Activated CD4-positive, alpha-beta T cell treated with anti-CD3 and anti-CD28 coated beads, Interleukin-2, amount 10 ng/mL, durations not matched to agents 24 days and 14 days (primary cell): Measurements from ENCODE around the gene SLC16A2. TPM values are rescaled to one million over a fixed set of nuclear protein-coding genes. Genes with fewer than 3 reads are reported as not detected.
"Not testable (repeated sequence)": the region's sequence is repeated elsewhere in the genome, so short reads cannot be mapped to it uniquely, and the experiment has no call there.

ENCODE experiments used
- DNase-seq: peaks from one replicate; pipeline ENCODE4 v3.0.0; 2022
- H3K27ac Mint-ChIP-seq: one replicate; pipeline ENCODE4 v1.8.0; 2022; ENCODE audit warnings: mild to moderate bottlenecking, mixed read lengths
- H3K27me3 Mint-ChIP-seq: one replicate; pipeline ENCODE4 v1.8.0; 2022; ENCODE audit warnings: mixed read lengths
- H3K36me3 Mint-ChIP-seq: one replicate; pipeline ENCODE4 v1.8.0; 2022; ENCODE audit warnings: low read depth, mild to moderate bottlenecking, mixed read lengths
- H3K4me1 Mint-ChIP-seq: one replicate; pipeline ENCODE4 v1.8.0; 2021; ENCODE audit warnings: mixed read lengths
- H3K4me3 Mint-ChIP-seq: one replicate; pipeline ENCODE4 v1.8.0; 2022; ENCODE audit warnings: mild to moderate bottlenecking, moderate library complexity, mixed read lengths
- H3K9me3 Mint-ChIP-seq: one replicate; pipeline ENCODE4 v1.8.0; 2021; ENCODE audit warnings: mixed read lengths
- intact Hi-C: fragments of 100-400 bp; cut with micrococcal nuclease; formaldehyde crosslinking; loops from one replicate; pipeline ENCODE4 v1.15.1; 2023
- total RNA-seq: library from RNA; stranded (reverse); gene quantifications from 2 replicates; pipeline ENCODE4 v1.2.3, GENCODE V29; 2022

SLC16A2 gene
- total RNA-seq, 1 donor from 2014 or later, result 0.58 TPM

DNA sequence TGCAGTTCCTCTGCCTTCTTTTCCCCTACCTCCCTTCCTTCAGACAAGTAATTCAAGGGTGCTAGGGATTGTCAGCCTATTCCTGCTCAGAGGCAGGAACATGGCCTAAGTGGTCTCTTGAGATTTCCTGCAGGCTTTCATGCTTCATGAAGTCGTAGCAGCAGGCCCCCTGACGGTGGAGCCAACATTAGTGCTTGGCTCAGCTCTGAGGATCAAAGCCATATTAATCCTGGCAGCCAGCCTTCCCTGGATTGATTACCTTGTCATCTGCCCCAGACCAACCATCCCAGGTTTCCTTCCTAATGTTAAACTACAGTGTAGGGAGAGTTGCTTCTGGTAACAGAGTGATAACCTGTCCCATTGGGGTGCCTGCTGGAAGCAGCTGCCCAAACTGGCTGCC lies 84.1 kb downstream of the SLC16A2 start:
- DNase-seq, result no peak
- Mint-ChIP-seq H3K36me3 (no peaks in the 10 kb centered on the region), H3K27me3 (no peaks in the 10 kb centered on the region), H3K4me1 (no peaks in the 10 kb centered on the region), H3K4me3 (no peak overlapping the region), H3K9me3 (no peaks in the 10 kb centered on the region), H3K27ac (no peak overlapping the region)
- intact Hi-C loops, result no loop called here

DNA sequence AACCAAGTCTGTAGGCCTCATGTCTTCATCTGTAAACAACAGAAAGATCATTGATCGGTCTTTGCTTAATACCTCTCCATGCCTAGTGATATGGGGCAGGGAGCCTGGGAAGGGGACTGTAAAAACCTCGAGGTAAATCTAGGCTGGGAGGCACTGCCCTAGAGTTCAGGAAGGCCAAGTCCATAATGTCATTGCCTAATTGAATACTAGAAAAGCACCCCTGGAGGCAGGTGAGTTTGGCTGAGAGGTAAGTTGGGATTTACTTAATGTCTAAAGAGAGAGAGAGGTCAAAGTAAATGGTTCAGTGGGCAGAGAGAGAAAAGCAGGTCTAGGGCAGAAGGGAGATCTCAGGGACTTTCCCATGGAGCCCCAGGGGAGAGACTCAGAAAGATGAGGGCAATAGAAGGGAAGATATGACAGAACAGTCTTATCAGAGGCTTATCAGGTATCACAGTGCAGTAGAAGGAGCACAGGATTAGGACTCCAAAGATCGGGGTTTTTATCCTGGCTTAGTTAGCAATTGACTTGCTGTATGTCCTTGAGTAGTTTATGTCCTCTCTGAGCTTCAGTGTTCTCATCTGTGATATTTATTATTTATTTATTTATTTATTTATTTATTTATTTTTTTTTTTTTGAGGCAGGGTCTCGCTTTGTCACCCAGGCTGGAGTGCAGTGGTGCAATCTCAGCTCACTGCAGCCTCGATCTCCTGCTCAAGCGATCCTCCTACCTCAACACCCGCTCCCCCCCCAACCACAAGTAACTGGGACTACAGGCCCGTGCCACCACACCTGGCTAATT lies 85.2 kb downstream of the SLC16A2 start:
- DNase-seq, result no peak
- intact Hi-C loops, result no loop called here
- no peaks in the 10 kb centered on the region for H3K36me3 Mint-ChIP-seq
- H3K27ac Mint-ChIP-seq, result no peak overlapping the region
- H3K4me1 Mint-ChIP-seq, result no peaks in the 10 kb centered on the region
- no peaks in the 10 kb centered on the region for H3K9me3 Mint-ChIP-seq
- no peaks in the 10 kb centered on the region for H3K27me3 Mint-ChIP-seq
- H3K4me3 Mint-ChIP-seq, result no peak overlapping the region

DNA sequence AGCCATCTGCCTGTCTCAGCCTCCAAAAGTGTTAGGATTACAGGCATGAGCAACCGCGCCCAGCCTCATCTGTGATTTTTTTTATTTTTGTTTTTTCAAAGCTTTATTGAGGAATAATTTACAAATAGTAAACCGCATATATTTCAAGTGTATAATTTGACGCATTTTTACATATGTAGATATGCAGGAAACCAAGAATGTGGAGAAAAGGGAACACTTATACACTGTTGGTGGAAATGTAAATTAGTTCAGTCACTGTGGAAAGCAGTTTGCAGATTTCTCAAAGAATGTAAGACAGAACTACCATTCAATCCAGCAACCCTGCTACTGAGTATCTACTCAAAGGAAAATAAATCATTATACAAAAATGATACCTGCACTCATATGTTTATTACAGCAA lies 85.9 kb downstream of the SLC16A2 start:
- Mint-ChIP-seq H3K27me3 (no peaks in the 10 kb centered on the region), H3K4me3 (no peak overlapping the region), H3K4me1 (no peaks in the 10 kb centered on the region), H3K36me3 (no peaks in the 10 kb centered on the region), H3K9me3 (no peaks in the 10 kb centered on the region), H3K27ac (no peak overlapping the region)
- no peak for DNase-seq
- intact Hi-C loops, result no loop called here

DNA sequence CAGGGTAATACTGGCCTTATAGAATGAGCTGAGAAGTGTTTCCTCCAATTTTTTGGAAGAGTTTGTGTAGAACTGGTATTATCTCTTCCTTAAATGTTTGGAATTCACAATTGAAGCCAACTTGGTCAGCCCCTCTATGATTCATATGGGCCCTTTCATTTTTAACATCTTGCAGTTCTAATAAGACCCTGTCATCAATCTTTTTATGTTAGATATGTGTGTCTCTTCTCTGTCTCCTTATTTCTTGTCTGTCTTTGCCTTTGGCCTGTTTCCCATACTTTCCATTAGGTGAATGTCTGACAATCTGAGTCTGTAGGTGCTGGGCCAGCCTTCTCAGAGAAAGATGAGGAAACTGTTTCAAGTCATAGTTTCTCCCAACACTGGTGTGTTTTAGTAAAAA lies 88.7 kb downstream of the SLC16A2 start:
- intact Hi-C loops, result no loop called here
- Mint-ChIP-seq H3K27ac (no peak overlapping the region), H3K4me1 (no peaks in the 10 kb centered on the region), H3K9me3 (no peaks in the 10 kb centered on the region), H3K27me3 (no peaks in the 10 kb centered on the region), H3K36me3 (no peaks in the 10 kb centered on the region), H3K4me3 (no peak overlapping the region)
- DNase-seq, result no peak

DNA sequence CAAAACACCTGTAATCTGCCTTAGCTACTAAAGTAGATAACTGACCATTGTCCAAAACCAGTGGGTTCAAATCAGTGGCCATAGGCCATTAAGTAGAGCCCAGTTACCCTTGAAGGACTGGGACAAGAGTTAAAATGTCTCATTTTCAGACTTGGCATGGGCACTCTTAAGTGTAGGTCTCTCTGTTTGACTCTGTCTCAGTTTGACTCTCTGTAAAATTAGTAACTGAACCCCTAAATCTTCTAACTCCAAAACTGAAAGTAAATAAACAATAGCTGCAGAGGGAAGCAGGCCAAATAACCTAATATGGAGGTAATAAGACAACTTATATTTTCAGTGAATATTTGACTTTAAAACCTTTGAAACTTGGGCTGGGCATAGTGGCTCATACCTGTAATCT lies 89.1 kb downstream of the SLC16A2 start:
- H3K4me3 Mint-ChIP-seq, result no peak overlapping the region
- H3K4me1 Mint-ChIP-seq, result no peaks in the 10 kb centered on the region
- H3K9me3 Mint-ChIP-seq, result no peaks in the 10 kb centered on the region
- intact Hi-C loops, result no loop called here
- no peaks in the 10 kb centered on the region for H3K27me3 Mint-ChIP-seq
- H3K36me3 Mint-ChIP-seq, result no peaks in the 10 kb centered on the region
- no peak for DNase-seq
- no peak overlapping the region for H3K27ac Mint-ChIP-seq

DNA sequence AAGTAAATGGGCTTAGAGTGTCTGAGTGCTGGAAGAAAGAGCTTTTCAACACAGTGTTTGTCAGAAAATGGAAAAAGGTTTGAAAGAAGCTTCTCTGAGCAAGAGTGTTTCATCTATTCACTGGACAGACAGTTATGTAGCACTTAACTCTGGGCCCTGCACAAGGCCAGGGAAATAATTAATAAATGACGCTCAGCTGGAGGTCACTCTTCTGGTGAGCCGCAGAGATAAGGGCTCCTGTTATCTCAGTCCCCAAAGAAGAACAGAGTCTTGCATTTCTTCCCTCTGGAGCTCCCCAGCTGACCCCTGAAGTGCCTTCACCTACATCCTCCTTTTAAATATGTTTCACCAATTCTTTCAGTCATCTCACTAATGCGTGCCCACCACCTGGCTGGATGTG lies 90.4 kb downstream of the SLC16A2 start:
- intact Hi-C loops, result no loop called here
- H3K27me3 Mint-ChIP-seq, result no peaks in the 10 kb centered on the region

DNA sequence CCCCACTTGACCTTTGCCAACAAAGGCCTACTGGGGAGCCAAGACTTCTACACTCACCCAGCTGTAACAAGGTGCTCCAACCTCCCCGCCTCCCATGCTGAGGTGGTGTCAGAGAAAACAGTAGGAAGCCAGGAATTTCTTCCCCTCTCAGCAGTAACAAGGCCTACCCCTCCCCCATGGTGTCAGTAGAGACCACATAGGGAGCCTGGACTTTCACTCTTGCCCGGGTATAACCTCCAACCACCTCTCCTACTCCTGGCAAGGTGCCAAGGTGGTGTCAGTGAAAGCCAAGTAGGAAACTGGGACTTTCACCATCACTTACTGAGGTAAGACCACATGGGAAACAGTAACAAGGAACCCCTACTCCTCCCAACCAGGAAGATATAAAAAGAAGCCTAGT lies 93.1 kb downstream of the SLC16A2 start:
- no peak for DNase-seq

More for the DNA sequence above, 90.4 kb downstream of the SLC16A2 start:
- no peak overlapping the region for H3K4me3 Mint-ChIP-seq
- H3K9me3 Mint-ChIP-seq, result no peaks in the 10 kb centered on the region
- H3K27ac Mint-ChIP-seq, result no peak overlapping the region
- no peaks in the 10 kb centered on the region for H3K36me3 Mint-ChIP-seq
- no peaks in the 10 kb centered on the region for H3K4me1 Mint-ChIP-seq
- DNase-seq, result no peak

DNA sequence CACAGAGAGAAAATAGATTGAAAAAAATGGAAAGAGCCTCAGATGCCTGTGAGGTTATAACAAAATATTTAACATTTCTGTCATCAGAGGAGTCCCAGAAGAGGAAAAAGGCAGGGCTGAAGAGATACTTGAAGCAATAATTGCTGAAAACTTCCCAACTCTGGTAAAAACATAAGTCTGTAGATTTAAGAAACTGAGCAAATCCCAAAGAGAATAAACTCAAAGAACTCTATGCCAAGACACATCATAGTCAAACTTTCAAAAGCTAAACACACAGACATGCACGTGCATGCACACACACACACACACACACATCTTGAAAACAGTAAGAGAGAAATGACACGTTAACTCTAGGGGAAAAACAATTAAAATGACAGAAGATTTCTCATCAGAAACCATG lies 94.1 kb downstream of the SLC16A2 start:
- no peaks in the 10 kb centered on the region for H3K9me3 Mint-ChIP-seq
- no peaks in the 10 kb centered on the region for H3K27me3 Mint-ChIP-seq
- no peak overlapping the region for H3K27ac Mint-ChIP-seq
- H3K4me3 Mint-ChIP-seq, result no peak overlapping the region
- intact Hi-C loops, result no loop called here
- DNase-seq, result no peak
- no peaks in the 10 kb centered on the region for H3K4me1 Mint-ChIP-seq
- no peaks in the 10 kb centered on the region for H3K36me3 Mint-ChIP-seq

More for the DNA sequence above, 93.1 kb downstream of the SLC16A2 start:
- Mint-ChIP-seq H3K27ac (no peak overlapping the region), H3K9me3 (no peaks in the 10 kb centered on the region), H3K36me3 (no peaks in the 10 kb centered on the region), H3K27me3 (no peaks in the 10 kb centered on the region), H3K4me3 (no peak overlapping the region), H3K4me1 (no peaks in the 10 kb centered on the region)
- intact Hi-C loops, result no loop called here

DNA sequence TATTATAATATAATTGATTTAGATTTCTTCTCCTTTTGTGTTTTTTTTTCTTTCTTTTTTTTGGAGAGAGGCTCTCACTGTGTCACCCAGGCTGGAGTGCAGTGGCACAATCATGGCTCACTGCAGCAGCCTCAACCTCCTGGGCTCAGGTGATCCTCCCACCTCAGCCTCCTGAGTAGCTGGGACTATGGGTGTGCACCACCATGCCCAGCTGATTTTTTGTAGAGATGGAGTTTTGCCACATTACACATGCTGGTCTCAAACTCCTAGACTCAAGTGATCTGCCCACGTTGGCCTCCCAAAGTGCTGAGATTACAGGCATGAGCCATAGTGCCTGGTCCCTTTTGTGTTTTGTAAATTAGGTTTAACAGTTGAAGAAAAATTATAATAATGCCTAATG lies 94.7 kb downstream of the SLC16A2 start:
- intact Hi-C loops, H3K27me3 Mint-ChIP-seq, H3K36me3 Mint-ChIP-seq, DNase-seq, H3K4me1 Mint-ChIP-seq, H3K4me3 Mint-ChIP-seq, H3K27ac Mint-ChIP-seq, H3K9me3 Mint-ChIP-seq: not testable (repeated sequence)

DNA sequence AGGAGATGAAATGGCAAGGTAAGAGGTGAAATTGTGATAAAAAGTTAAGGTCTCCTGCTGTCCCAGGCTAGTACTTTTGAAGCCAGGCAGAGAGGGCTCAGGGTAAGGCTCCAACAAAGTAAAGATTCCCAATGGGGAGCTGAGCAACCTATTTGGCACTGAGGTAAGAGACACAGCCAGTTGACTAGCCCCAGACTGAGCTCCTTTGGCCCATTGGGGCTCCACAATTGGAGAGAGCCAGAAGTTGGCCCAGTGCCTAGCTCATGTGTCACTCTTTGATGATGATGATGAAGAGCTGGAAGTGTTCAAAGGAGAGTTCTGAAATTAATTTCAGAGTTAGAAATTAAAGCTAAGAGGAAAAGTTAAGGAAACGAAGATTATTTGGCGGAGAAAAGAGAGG lies 98.6 kb downstream of the SLC16A2 start:
- Mint-ChIP-seq H3K4me3 (no peak overlapping the region), H3K36me3 (no peaks in the 10 kb centered on the region), H3K9me3 (no peaks in the 10 kb centered on the region), H3K4me1 (no peaks in the 10 kb centered on the region), H3K27me3 (no peaks in the 10 kb centered on the region), H3K27ac (no peak overlapping the region)
- no peak for DNase-seq
- intact Hi-C loops, result no loop called here

DNA sequence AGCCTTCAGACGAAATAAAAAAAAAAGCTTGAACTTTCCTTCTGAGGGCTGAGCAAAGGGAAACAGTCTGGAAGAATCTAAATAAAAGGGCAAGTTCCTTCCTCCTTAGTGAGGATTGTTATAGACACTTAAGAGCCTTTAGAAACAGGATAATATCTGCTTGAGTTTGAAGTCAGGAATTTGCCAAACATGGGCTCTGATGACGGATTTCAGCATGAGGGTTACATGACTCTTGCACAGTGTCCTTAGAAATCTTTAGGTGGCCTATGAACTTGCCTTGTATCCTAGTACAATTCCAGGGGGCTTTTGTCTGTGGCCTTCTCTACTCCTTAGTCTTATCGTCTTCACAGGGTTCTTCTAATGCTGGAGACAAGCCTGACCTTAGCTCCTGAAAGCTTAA lies 99.0 kb downstream of the SLC16A2 start:
- intact Hi-C loops, result no loop called here
- H3K4me3 Mint-ChIP-seq, result no peak overlapping the region
- no peaks in the 10 kb centered on the region for H3K4me1 Mint-ChIP-seq
- DNase-seq, result no peak
- H3K36me3 Mint-ChIP-seq, result no peaks in the 10 kb centered on the region
- H3K27ac Mint-ChIP-seq, result no peak overlapping the region
- no peaks in the 10 kb centered on the region for H3K9me3 Mint-ChIP-seq
- H3K27me3 Mint-ChIP-seq, result no peaks in the 10 kb centered on the region

DNA sequence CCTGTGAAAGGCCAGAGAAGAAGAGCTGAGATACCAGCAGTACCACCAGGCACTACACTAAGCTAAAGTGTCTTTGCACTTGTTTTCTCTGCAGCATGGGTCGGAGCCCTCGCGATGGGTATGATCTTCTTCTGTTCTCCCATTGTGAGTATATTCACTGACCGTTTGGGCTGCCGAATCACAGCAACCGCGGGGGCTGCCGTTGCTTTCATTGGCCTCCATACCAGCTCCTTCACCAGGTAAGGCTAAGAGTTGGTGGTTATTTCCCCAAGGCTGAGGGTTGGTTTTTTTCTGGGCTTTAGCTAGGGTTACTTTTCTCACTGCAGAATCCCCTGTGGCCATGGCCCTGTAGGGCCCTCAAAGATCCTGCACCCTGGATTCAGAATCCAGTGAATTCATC lies 99.6 kb downstream of the SLC16A2 start:
- no peak for DNase-seq
- Mint-ChIP-seq H3K36me3 (no peaks in the 10 kb centered on the region), H3K27ac (no peak overlapping the region), H3K4me1 (no peaks in the 10 kb centered on the region), H3K27me3 (no peaks in the 10 kb centered on the region), H3K9me3 (no peaks in the 10 kb centered on the region), H3K4me3 (no peak overlapping the region)
- intact Hi-C loops, result no loop called here

DNA sequence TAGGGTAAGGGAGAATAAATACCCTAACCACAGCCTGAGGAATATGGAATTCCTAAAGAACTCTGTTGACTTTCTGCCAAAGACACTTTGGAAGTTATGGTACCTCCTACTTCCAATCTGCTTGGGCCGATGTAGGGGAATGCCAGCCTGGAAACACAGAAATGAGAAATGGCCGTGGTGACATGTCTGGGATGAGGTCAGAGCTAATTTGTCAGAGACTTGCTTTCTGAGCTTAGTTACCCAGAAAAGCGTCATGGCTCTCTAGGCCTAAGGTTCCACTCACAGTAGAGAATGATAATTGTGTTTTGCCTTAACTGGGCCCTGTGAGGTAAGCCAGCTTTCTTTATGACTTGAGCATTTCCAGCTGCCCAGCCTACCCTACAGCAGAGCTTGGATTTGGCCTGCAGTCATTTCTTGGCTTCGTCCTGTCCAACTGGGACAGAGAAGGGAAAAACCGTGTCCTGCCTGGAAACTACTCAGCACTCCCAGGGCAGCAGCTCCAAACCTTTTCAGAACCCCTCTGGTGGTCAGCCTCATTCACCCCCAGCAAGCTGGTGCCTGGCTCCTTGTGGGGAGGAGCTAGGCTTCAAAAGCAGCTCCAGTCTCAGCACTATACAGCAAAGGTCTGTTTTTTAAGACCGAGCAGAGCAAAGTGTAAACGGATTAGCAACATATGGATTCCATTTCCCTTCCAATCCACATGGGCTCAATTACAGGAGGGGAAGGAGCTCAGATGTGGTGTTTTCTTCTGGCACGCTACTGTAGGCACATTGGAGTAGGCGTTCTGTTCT lies 100.9 kb downstream of the SLC16A2 start:
- Mint-ChIP-seq H3K9me3 (no peaks in the 10 kb centered on the region), H3K27me3 (no peaks in the 10 kb centered on the region), H3K4me3 (no peak overlapping the region), H3K4me1 (no peaks in the 10 kb centered on the region), H3K36me3 (no peaks in the 10 kb centered on the region), H3K27ac (no peak overlapping the region)
- intact Hi-C loops, result no loop called here
- DNase-seq, result no peak

DNA sequence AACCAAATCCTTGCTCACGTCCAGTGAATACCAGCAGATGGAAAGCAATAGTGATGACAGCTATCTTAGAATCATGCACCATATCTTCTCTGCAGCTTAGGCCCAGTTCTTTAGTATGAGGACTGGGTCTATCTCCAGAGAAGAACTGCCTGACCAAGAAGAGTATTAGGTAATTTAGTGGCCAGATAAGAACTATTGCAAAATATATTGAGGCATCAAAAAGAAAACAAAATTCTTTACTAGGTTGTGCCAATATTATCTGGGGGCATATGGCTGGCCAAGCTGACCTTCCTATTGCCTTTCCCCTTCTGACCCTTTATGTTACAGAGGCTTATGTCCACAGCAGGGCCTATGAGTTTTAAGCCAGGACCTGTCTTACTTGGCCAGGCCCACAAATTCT lies 101.9 kb downstream of the SLC16A2 start:
- H3K9me3 Mint-ChIP-seq, result no peaks in the 10 kb centered on the region
- no peaks in the 10 kb centered on the region for H3K27me3 Mint-ChIP-seq
- H3K4me3 Mint-ChIP-seq, result no peak overlapping the region
- H3K27ac Mint-ChIP-seq, result no peak overlapping the region
- no peak for DNase-seq
- H3K36me3 Mint-ChIP-seq, result no peaks in the 10 kb centered on the region
- intact Hi-C loops, result no loop called here
- no peaks in the 10 kb centered on the region for H3K4me1 Mint-ChIP-seq
